ENCODE measurements around the gene ARHGAP1.

DNA sequence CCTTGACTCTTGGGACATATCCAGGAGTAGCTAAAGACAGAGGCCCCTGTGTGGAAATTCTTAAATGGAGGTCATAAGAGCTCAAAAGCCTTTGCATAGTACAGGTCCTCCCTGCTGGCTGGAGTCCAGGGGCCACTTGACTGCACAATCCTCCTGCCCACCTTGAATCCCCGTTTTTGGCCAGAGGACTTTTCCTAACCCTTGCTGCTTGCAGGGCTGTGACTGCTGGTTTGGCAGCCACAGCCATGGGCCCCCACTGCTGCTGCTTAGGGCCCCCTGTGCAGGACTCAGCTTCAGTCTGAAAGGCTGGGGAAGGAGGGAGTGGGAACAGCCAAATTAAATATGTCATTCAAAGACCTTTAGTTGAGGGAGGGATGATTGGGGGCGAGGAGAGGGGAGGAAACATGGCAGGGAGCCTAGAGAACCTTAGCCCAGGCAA, 33.4 kb downstream of the ARHGAP1 start:
- TF ChIP-seq, protein P1, sequence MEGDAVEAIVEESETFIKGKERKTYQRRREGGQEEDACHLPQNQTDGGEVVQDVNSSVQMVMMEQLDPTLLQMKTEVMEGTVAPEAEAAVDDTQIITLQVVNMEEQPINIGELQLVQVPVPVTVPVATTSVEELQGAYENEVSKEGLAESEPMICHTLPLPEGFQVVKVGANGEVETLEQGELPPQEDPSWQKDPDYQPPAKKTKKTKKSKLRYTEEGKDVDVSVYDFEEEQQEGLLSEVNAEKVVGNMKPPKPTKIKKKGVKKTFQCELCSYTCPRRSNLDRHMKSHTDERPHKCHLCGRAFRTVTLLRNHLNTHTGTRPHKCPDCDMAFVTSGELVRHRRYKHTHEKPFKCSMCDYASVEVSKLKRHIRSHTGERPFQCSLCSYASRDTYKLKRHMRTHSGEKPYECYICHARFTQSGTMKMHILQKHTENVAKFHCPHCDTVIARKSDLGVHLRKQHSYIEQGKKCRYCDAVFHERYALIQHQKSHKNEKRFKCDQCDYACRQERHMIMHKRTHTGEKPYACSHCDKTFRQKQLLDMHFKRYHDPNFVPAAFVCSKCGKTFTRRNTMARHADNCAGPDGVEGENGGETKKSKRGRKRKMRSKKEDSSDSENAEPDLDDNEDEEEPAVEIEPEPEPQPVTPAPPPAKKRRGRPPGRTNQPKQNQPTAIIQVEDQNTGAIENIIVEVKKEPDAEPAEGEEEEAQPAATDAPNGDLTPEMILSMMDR (conservative IDR thresholded peaks at IDR 0.05; ENCODE audit: low read depth, low read length) = no peak
- TF ChIP-seq EZH2phosphoT487 (IDR thresholded peaks at IDR 0.05; ENCODE audit: borderline replicate concordance, low read length) = no peak
- TF ChIP-seq EZH2 (IDR thresholded peaks at IDR 0.05; ENCODE audit: low read length, unreplicated experiment) = no peak

Measured in PC-3 (cell line).